Trophoblast cell (in vitro differentiated cells and primary cell): ENCODE data around the gene NCLN.
"Not testable (repeated sequence)": the region's sequence is repeated elsewhere in the genome, so short reads cannot be mapped to it uniquely, and the experiment has no call there.

Source experiments
- DNase-seq, 2 donors: peaks; one replicate each; pipeline ENCODE4 v3.0.0-alpha.2; 2016
- H2AFZ ChIP-seq: 2 replicates; pipeline ENCODE4 v1.6.1; 2013; ENCODE audit warnings: low read length, moderate library complexity, mild to moderate bottlenecking; ENCODE audit not compliant: insufficient read depth, poor library complexity
- H2AK5ac ChIP-seq: 2 replicates; pipeline ENCODE4 v1.6.1; 2013; ENCODE audit warnings: mild to moderate bottlenecking, low read length
- H2BK120ac ChIP-seq: 2 replicates; pipeline ENCODE4 v1.6.1; 2013; ENCODE audit warnings: low read length, mild to moderate bottlenecking, moderate library complexity; ENCODE audit not compliant: insufficient read depth, poor library complexity
- H2BK12ac ChIP-seq: 2 replicates; pipeline ENCODE4 v1.6.1; 2013; ENCODE audit warnings: mild to moderate bottlenecking, low read length, moderate library complexity
- H2BK5ac ChIP-seq: 2 replicates; pipeline ENCODE4 v1.6.1; 2013; ENCODE audit warnings: low read length, low read depth, moderate library complexity, mild to moderate bottlenecking; ENCODE audit not compliant: poor library complexity
- H3K14ac ChIP-seq: 2 replicates; pipeline ENCODE4 v1.6.1; 2013; ENCODE audit warnings: mild to moderate bottlenecking, low read length
- H3K18ac ChIP-seq: 2 replicates; pipeline ENCODE4 v1.6.1; 2013; ENCODE audit warnings: mild to moderate bottlenecking, low read length
- H3K23ac ChIP-seq: 2 replicates; pipeline ENCODE4 v1.6.1; 2013; ENCODE audit warnings: low read length
- H3K27ac ChIP-seq: 2 replicates; pipeline ENCODE4 v1.5.1; 2013; ENCODE audit warnings: low read depth, mild to moderate bottlenecking, inconsistent platforms, low read length, moderate library complexity
- H3K27me3 ChIP-seq: 2 replicates; pipeline ENCODE4 v1.6.1; 2013; ENCODE audit warnings: inconsistent platforms, mild to moderate bottlenecking, low read length, moderate library complexity; ENCODE audit not compliant: insufficient read depth
- H3K36me3 ChIP-seq, 2 experiments: 1 replicate in 1 of 2; 2 replicates in 1 of 2; pipeline ENCODE4 v1.6.1; 2013; ENCODE audit warnings: low read length in 2 of 2, mild to moderate bottlenecking in 2 of 2, moderate library complexity in 1 of 2; ENCODE audit not compliant: insufficient read depth in 2 of 2, control insufficient read depth in 1 of 2
- H3K4ac ChIP-seq: 2 replicates; pipeline ENCODE4 v1.6.1; 2013; ENCODE audit warnings: low read depth, mild to moderate bottlenecking, low read length, moderate library complexity
- H3K4me1 ChIP-seq, 2 experiments: 1 replicate in 1 of 2; 2 replicates in 1 of 2; pipeline ENCODE4 v1.6.1; 2013; ENCODE audit warnings: low read length in 2 of 2, mild to moderate bottlenecking in 2 of 2, moderate library complexity in 1 of 2; ENCODE audit not compliant: insufficient read depth in 2 of 2, control insufficient read depth in 1 of 2
- H3K4me2 ChIP-seq: 2 replicates; pipeline ENCODE4 v1.6.1; 2013; ENCODE audit warnings: inconsistent platforms, mild to moderate bottlenecking, low read length, moderate library complexity
- H3K4me3 ChIP-seq: 2 replicates; pipeline ENCODE4 v1.5.1; 2013; ENCODE audit warnings: mild to moderate bottlenecking, low read depth, low read length, inconsistent platforms
- H3K79me1 ChIP-seq: one replicate; pipeline ENCODE4 v1.6.1; 2013; ENCODE audit warnings: low read length
- H3K79me2 ChIP-seq: 2 replicates; pipeline ENCODE4 v1.6.1; 2013; ENCODE audit warnings: low read length, mild to moderate bottlenecking; ENCODE audit not compliant: control insufficient read depth, insufficient read depth, poor library complexity
- H3K9ac ChIP-seq: 2 replicates; pipeline ENCODE4 v1.6.1; 2013; ENCODE audit warnings: mild to moderate bottlenecking, low read length
- H3K9me3 ChIP-seq: 2 replicates; pipeline ENCODE4 v1.6.1; 2013; ENCODE audit warnings: low read depth, mild to moderate bottlenecking, control low read depth, inconsistent platforms, low read length; ENCODE audit not compliant: insufficient read depth
- H4K12ac ChIP-seq: 2 replicates; pipeline ENCODE4 v1.6.1; 2013; ENCODE audit warnings: low read depth, mild to moderate bottlenecking, low read length, moderate library complexity
- H4K8ac ChIP-seq: 2 replicates; pipeline ENCODE4 v1.6.1; 2013; ENCODE audit warnings: low read depth, mild to moderate bottlenecking, low read length, moderate library complexity
- H4K91ac ChIP-seq: one replicate; pipeline ENCODE4 v1.6.1; 2013; ENCODE audit warnings: low read depth, mild to moderate bottlenecking, low read length, moderate library complexity
- WGBS: extraction: QIAGEN DNeasy Blood & Tissue Kit; methylation state at CpG from one replicate; pipeline ENCODE4 v1.1.7; 2013; ENCODE audit warnings: missing lambda C conversion rate; ENCODE audit not compliant: insufficient read length, insufficient coverage; ENCODE audit errors: extremely low coverage; 5-methylcytosine and 5-hydroxymethylcytosine counted together

NCLN gene

GRCh38 chr19:3216874-3217273 is 31.1 kb downstream of the NCLN start:
- Histone ChIP-seq H3K4ac (no peak overlapping the region), H3K79me2 (no peaks in the 10 kb centered on the region), H3K9me3 (peaks cover 3% of the 10 kb centered on the region), H3K18ac (no peak overlapping the region), H3K9ac (peak overlapping the region; percentile 34), H3K14ac (no peak overlapping the region), H2AFZ (no peak overlapping the region), H3K4me3 (no peak overlapping the region), H2AK5ac (no peak overlapping the region), H4K91ac (no peak overlapping the region), H4K12ac (no peak overlapping the region), H3K27ac (no peak overlapping the region), H2BK120ac (no peak overlapping the region), H3K27me3 (no peaks in the 10 kb centered on the region), H3K4me2 (no peak overlapping the region), H2BK12ac (no peak overlapping the region), H2BK5ac (no peak overlapping the region), H3K79me1 (no peaks in the 10 kb centered on the region), H3K36me3 (peaks cover 0 to 2% of the 10 kb centered on the region in 2 experiments), H3K23ac (no peak overlapping the region), H4K8ac (no peak overlapping the region), H3K4me1 (no peaks in the 10 kb centered on the region)
- DNase-seq, result no peak
- WGBS, result no CpG with 5 or more reads among the region's 5 CpGs

- Histone ChIP-seq H4K12ac (no peak overlapping the region), H3K18ac (no peak overlapping the region), H3K4ac (no peak overlapping the region), H3K27ac (no peak overlapping the region), H3K9ac (no peak overlapping the region), H4K91ac (no peak overlapping the region), H3K4me1 (peaks cover 0 to 2% of the 10 kb centered on the region in 2 experiments), H3K4me2 (no peak overlapping the region), H2AK5ac (no peak overlapping the region), H3K4me3 (no peak overlapping the region), H3K23ac (no peak overlapping the region), H2BK5ac (no peak overlapping the region), H3K14ac (no peak overlapping the region), H3K79me2 (no peaks in the 10 kb centered on the region), H3K79me1 (no peaks in the 10 kb centered on the region), H3K36me3 (no peaks in the 10 kb centered on the region), H3K9me3 (peaks cover 2% of the 10 kb centered on the region), H2BK12ac (no peak overlapping the region), H2AFZ (no peak overlapping the region), H4K8ac (no peak overlapping the region), H3K27me3 (peaks cover 5% of the 10 kb centered on the region), H2BK120ac (no peak overlapping the region)
- no peak for DNase-seq
- WGBS, result no CpG with 5 or more reads among the region's 12 CpGs
Observed at GRCh38 chr19:3220576-3220975, 34.8 kb downstream of the NCLN start.

- not testable (repeated sequence) for H3K36me3 ChIP-seq, H4K91ac ChIP-seq, DNase-seq, H3K18ac ChIP-seq, H2AFZ ChIP-seq, H4K8ac ChIP-seq, H3K4me1 ChIP-seq, H2AK5ac ChIP-seq, H3K27ac ChIP-seq, H3K4me3 ChIP-seq, H3K14ac ChIP-seq, H3K23ac ChIP-seq, H3K9ac ChIP-seq, H3K79me2 ChIP-seq, H3K4ac ChIP-seq, H3K4me2 ChIP-seq, H3K9me3 ChIP-seq, H3K79me1 ChIP-seq, H2BK12ac ChIP-seq, H2BK5ac ChIP-seq, H4K12ac ChIP-seq, H2BK120ac ChIP-seq
- no CpG with 5 or more reads among the region's 5 CpGs for WGBS
- H3K27me3 ChIP-seq, result peaks cover 11% of the 10 kb centered on the region
Observed at GRCh38 chr19:3221576-3221975, 35.8 kb downstream of the NCLN start.

GRCh38 chr19:3222709-3223108 is 37.0 kb downstream of the NCLN start:
- no peak for DNase-seq
- no peak overlapping the region for H3K9ac ChIP-seq
- H2BK120ac ChIP-seq, result no peak overlapping the region
- H3K4me1 ChIP-seq, result peaks cover 0 to 2% of the 10 kb centered on the region in 2 experiments
- 100% methylated on average over 1 of the region's 5 CpGs for WGBS
- no peak overlapping the region for H2AK5ac ChIP-seq
- H3K27me3 ChIP-seq, result peaks cover 14% of the 10 kb centered on the region
- no peaks in the 10 kb centered on the region for H3K36me3 ChIP-seq
- H3K18ac ChIP-seq, result no peak overlapping the region
- no peak overlapping the region for H3K4ac ChIP-seq
- no peak overlapping the region for H3K27ac ChIP-seq
- H3K9me3 ChIP-seq, result no peaks in the 10 kb centered on the region
- no peak overlapping the region for H4K8ac ChIP-seq
- H2BK12ac ChIP-seq, result no peak overlapping the region
- no peak overlapping the region for H2BK5ac ChIP-seq
- H3K4me2 ChIP-seq, result no peak overlapping the region
- no peaks in the 10 kb centered on the region for H3K79me2 ChIP-seq
- H3K4me3 ChIP-seq, result no peak overlapping the region
- H4K12ac ChIP-seq, result no peak overlapping the region
- no peaks in the 10 kb centered on the region for H3K79me1 ChIP-seq
- no peak overlapping the region for H4K91ac ChIP-seq
- H2AFZ ChIP-seq, result no peak overlapping the region
- no peak overlapping the region for H3K23ac ChIP-seq
- no peak overlapping the region for H3K14ac ChIP-seq
